CD8-positive, alpha-beta memory T cell (primary cell): ENCODE data around the gene WWTR1. TPM values are rescaled to one million over a fixed set of nuclear protein-coding genes. Genes with fewer than 3 reads are reported as not detected.

Experiments
- CTCF ChIA-PET: fragments of 350-600 bp; sonication (Branson Sonifier 250); formaldehyde crosslinking; loops from one replicate; lab custom pipeline; 2021; ENCODE audit warnings: antibody characterized with exemption; lab: Charles Lee
- POLR2A ChIA-PET: fragments of 350-600 bp; sonication (Branson Sonifier 250); formaldehyde crosslinking; loops from one replicate; lab custom pipeline; 2021; ENCODE audit warnings: antibody characterized with exemption; lab: Charles Lee
- DNase-seq, 5 donors: peaks; one replicate each; pipeline versions ENCODE4 v3.0.0 to v3.0.0-alpha.2; 2020 to 2022; ENCODE audit warnings: mixed read lengths in 1 of 5
- H3K27ac ChIP-seq: one replicate; pipeline ENCODE4 v1.7.0; 2013; ENCODE audit warnings: low read depth, mild to moderate bottlenecking, low read length, moderate library complexity
- H3K27me3 ChIP-seq: 2 replicates; pipeline ENCODE4 v1.7.0; 2013; ENCODE audit warnings: low read length, mild to moderate bottlenecking; ENCODE audit not compliant: insufficient read depth, poor library complexity, severe bottlenecking
- H3K36me3 ChIP-seq: 2 replicates; pipeline ENCODE4 v1.7.0; 2013; ENCODE audit warnings: mild to moderate bottlenecking, low read length, moderate library complexity; ENCODE audit not compliant: insufficient read depth
- H3K4me1 ChIP-seq: 2 replicates; pipeline ENCODE4 v1.7.0; 2013; ENCODE audit warnings: mild to moderate bottlenecking, low read length, moderate library complexity; ENCODE audit not compliant: insufficient read depth
- H3K4me3 ChIP-seq: 2 replicates; pipeline ENCODE4 v1.7.0; 2013; ENCODE audit warnings: mild to moderate bottlenecking, low read length
- H3K9me3 ChIP-seq: 2 replicates; pipeline ENCODE4 v1.7.0; 2013; ENCODE audit warnings: mild to moderate bottlenecking, low read length
- H3K27ac Mint-ChIP-seq, 8 donors: one replicate each; pipeline ENCODE4 v1.8.0; 2020 to 2021; ENCODE audit warnings: mixed read lengths in 8 of 8, mild to moderate bottlenecking in 6 of 8, inconsistent platforms in 3 of 8, moderate library complexity in 3 of 8
- H3K27me3 Mint-ChIP-seq, 2 donors: one replicate each; pipeline ENCODE4 v1.8.0; 2020 to 2021; ENCODE audit warnings: mixed read lengths in 2 of 2, mild to moderate bottlenecking in 1 of 2, moderate library complexity in 1 of 2
- H3K36me3 Mint-ChIP-seq, 3 donors: one replicate each; pipeline ENCODE4 v1.8.0; 2020 to 2021; ENCODE audit warnings: mixed read lengths in 3 of 3, inconsistent platforms in 1 of 3, mild to moderate bottlenecking in 1 of 3
- H3K4me1 Mint-ChIP-seq, 3 donors: one replicate each; pipeline ENCODE4 v1.8.0; 2020 to 2021; ENCODE audit warnings: mixed read lengths in 3 of 3, inconsistent platforms in 1 of 3, mild to moderate bottlenecking in 1 of 3
- H3K4me3 Mint-ChIP-seq, 7 donors: one replicate each; pipeline ENCODE4 v1.8.0; 2020 to 2021; ENCODE audit warnings: mixed read lengths in 7 of 7, mild to moderate bottlenecking in 6 of 7, moderate library complexity in 4 of 7, inconsistent platforms in 2 of 7
- H3K9me3 Mint-ChIP-seq, 5 donors: one replicate each; pipeline ENCODE4 v1.8.0; 2020 to 2022; ENCODE audit warnings: mixed read lengths in 5 of 5, mild to moderate bottlenecking in 3 of 5, moderate library complexity in 2 of 5, inconsistent platforms in 1 of 5
- polyA plus RNA-seq: library from polyadenylated mRNA; unstranded; fragments of 300-500 nt; fragmentation: Illumina TruSeq; gene quantifications from one replicate; pipeline ENCODE4 v1.2.3, GENCODE V29; 2021
- total RNA-seq, 2 experiments: library from RNA; stranded (reverse); gene quantifications; one replicate each; pipeline ENCODE4 v1.2.3, GENCODE V29; 2021

WWTR1 gene
- total and polyA plus RNA-seq, 3 experiments from 2014 or later = 0.60 to 1.9 (median 0.98) TPM

GRCh38 chr3:149618151-149619123 is 39.4 kb downstream of the WWTR1 start:
- H3K27me3 ChIP-seq = no peaks in the 10 kb centered on the region
- ChIA-PET POLR2A (interaction anchor here (0.6 kb wide), 1 partner anchor 526 kb away, joined by 3 read pairs; no protein-coding TSS in a partner anchor), CTCF (no interaction called here)
- no peak overlapping the region for H3K27ac Mint-ChIP-seq
- peaks cover 0 to 1% (median 0%) of the 10 kb centered on the region in 5 donors for H3K9me3 Mint-ChIP-seq
- no peaks in the 10 kb centered on the region for H3K4me1 ChIP-seq
- no peaks in the 10 kb centered on the region for H3K36me3 Mint-ChIP-seq
- peaks cover 0 to 6% of the 10 kb centered on the region in 2 donors for H3K27me3 Mint-ChIP-seq
- H3K4me3 Mint-ChIP-seq = no peak overlapping the region
- H3K36me3 ChIP-seq = no peaks in the 10 kb centered on the region
- no peaks in the 10 kb centered on the region for H3K9me3 ChIP-seq
- no peak overlapping the region for H3K27ac ChIP-seq
- no peak overlapping the region for H3K4me3 ChIP-seq
- H3K4me1 Mint-ChIP-seq = peaks cover 10 to 24% (median 21%) of the 10 kb centered on the region in 3 donors
- no peak for DNase-seq

GRCh38 chr3:149615731-149616221 is 42.0 kb downstream of the WWTR1 start:
- ChIA-PET CTCF (no interaction called here), POLR2A (no interaction called here)
- H3K27me3 Mint-ChIP-seq = peaks cover 0 to 7% of the 10 kb centered on the region in 2 donors
- H3K4me1 Mint-ChIP-seq = peaks cover 3 to 10% (median 8%) of the 10 kb centered on the region in 3 donors
- Histone ChIP-seq H3K27ac (no peak overlapping the region), H3K4me3 (no peak overlapping the region), H3K9me3 (no peaks in the 10 kb centered on the region), H3K27me3 (no peaks in the 10 kb centered on the region), H3K4me1 (no peaks in the 10 kb centered on the region), H3K36me3 (no peaks in the 10 kb centered on the region)
- H3K4me3 Mint-ChIP-seq = no peak overlapping the region
- no peaks in the 10 kb centered on the region for H3K36me3 Mint-ChIP-seq
- H3K27ac Mint-ChIP-seq = no peak overlapping the region
- no peak for DNase-seq
- peaks cover 0 to 1% (median 0%) of the 10 kb centered on the region in 5 donors for H3K9me3 Mint-ChIP-seq

GRCh38 chr3:149613988-149614387 is 43.8 kb downstream of the WWTR1 start:
- Mint-ChIP-seq H3K27me3 (peaks cover 0 to 6% of the 10 kb centered on the region in 2 donors), H3K27ac (no peak overlapping the region), H3K36me3 (no peaks in the 10 kb centered on the region), H3K9me3 (peaks cover 0 to 1% (median 0%) of the 10 kb centered on the region in 5 donors), H3K4me1 (peaks cover 0 to 5% (median 5%) of the 10 kb centered on the region in 3 donors), H3K4me3 (no peak overlapping the region)
- Histone ChIP-seq H3K27me3 (no peaks in the 10 kb centered on the region), H3K4me3 (no peak overlapping the region), H3K36me3 (no peaks in the 10 kb centered on the region), H3K27ac (no peak overlapping the region), H3K4me1 (no peaks in the 10 kb centered on the region), H3K9me3 (no peaks in the 10 kb centered on the region)
- no peak for DNase-seq
- ChIA-PET POLR2A (no interaction called here), CTCF (interaction anchor here (0.9 kb wide), 1 partner anchor 21 kb away, joined by 3 read pairs; no protein-coding TSS in a partner anchor)

- CTCF ChIA-PET = no interaction called here
- H3K4me1 Mint-ChIP-seq = peaks cover 0 to 5% (median 5%) of the 10 kb centered on the region in 3 donors
Observed at GRCh38 chr3:149612456-149612855, 45.4 kb downstream of the WWTR1 start.

GRCh38 chr3:149611149-149611548 is 46.7 kb downstream of the WWTR1 start:
- POLR2A ChIA-PET = no interaction called here
- Histone ChIP-seq H3K4me1 (no peaks in the 10 kb centered on the region), H3K9me3 (no peaks in the 10 kb centered on the region), H3K27me3 (no peaks in the 10 kb centered on the region), H3K36me3 (no peaks in the 10 kb centered on the region), H3K4me3 (no peak overlapping the region), H3K27ac (no peak overlapping the region)
- DNase-seq = no peak
- Mint-ChIP-seq H3K9me3 (no peaks in the 10 kb centered on the region), H3K4me1 (peaks cover 0 to 5% (median 5%) of the 10 kb centered on the region in 3 donors), H3K27me3 (peaks cover 0 to 6% of the 10 kb centered on the region in 2 donors), H3K36me3 (no peaks in the 10 kb centered on the region), H3K4me3 (no peak overlapping the region), H3K27ac (no peak overlapping the region)
- CTCF ChIA-PET = no interaction called here

More at GRCh38 chr3:149612456-149612855, 45.4 kb downstream of the WWTR1 start:
- Mint-ChIP-seq H3K9me3 (no peaks in the 10 kb centered on the region), H3K4me3 (no peak overlapping the region), H3K27me3 (peaks cover 0 to 6% of the 10 kb centered on the region in 2 donors), H3K36me3 (no peaks in the 10 kb centered on the region), H3K27ac (no peak overlapping the region)
- no peak for DNase-seq
- Histone ChIP-seq H3K9me3 (no peaks in the 10 kb centered on the region), H3K27me3 (no peaks in the 10 kb centered on the region), H3K27ac (no peak overlapping the region), H3K36me3 (no peaks in the 10 kb centered on the region), H3K4me3 (no peak overlapping the region), H3K4me1 (no peaks in the 10 kb centered on the region)
- POLR2A ChIA-PET = no interaction called here

GRCh38 chr3:149610351-149611105 is 47.3 kb downstream of the WWTR1 start:
- Mint-ChIP-seq H3K36me3 (no peaks in the 10 kb centered on the region), H3K27ac (peak overlapping the region in 1 of 8 donors; percentile 78), H3K4me1 (peaks cover 0 to 5% (median 5%) of the 10 kb centered on the region in 3 donors), H3K4me3 (no peak overlapping the region), H3K9me3 (no peaks in the 10 kb centered on the region), H3K27me3 (peaks cover 0 to 6% of the 10 kb centered on the region in 2 donors)
- DNase-seq = no peak
- Histone ChIP-seq H3K36me3 (no peaks in the 10 kb centered on the region), H3K4me1 (no peaks in the 10 kb centered on the region), H3K27me3 (no peaks in the 10 kb centered on the region), H3K27ac (no peak overlapping the region), H3K9me3 (no peaks in the 10 kb centered on the region), H3K4me3 (no peak overlapping the region)
- ChIA-PET POLR2A (no interaction called here), CTCF (no interaction called here)

GRCh38 chr3:149609595-149609994 is 48.2 kb downstream of the WWTR1 start:
- Mint-ChIP-seq H3K4me3 (no peak overlapping the region), H3K27ac (no peak overlapping the region), H3K36me3 (no peaks in the 10 kb centered on the region), H3K9me3 (no peaks in the 10 kb centered on the region), H3K4me1 (peaks cover 0 to 5% (median 5%) of the 10 kb centered on the region in 3 donors), H3K27me3 (peaks cover 0 to 6% of the 10 kb centered on the region in 2 donors)
- H3K9me3 ChIP-seq = no peaks in the 10 kb centered on the region
- no peaks in the 10 kb centered on the region for H3K36me3 ChIP-seq
- no peaks in the 10 kb centered on the region for H3K4me1 ChIP-seq
- no peak overlapping the region for H3K27ac ChIP-seq
- POLR2A ChIA-PET = no interaction called here
- no peak overlapping the region for H3K4me3 ChIP-seq
- CTCF ChIA-PET = no interaction called here
- no peak for DNase-seq
- H3K27me3 ChIP-seq = no peaks in the 10 kb centered on the region
